A673 (cell line): ENCODE measurements around the gene UBR4. TPM values are rescaled to one million over a fixed set of nuclear protein-coding genes. Genes with fewer than 3 reads are reported as not detected.
A peak's percentile ranks its signal among the peaks of the same experiment; 100 is the strongest.

Experiments used
- BruUV-seq: library from RNA; stranded (reverse); fragments of 400-500 nt; replicated peaks from 2 replicates; lab custom pipeline; 2021; lab: Mats Ljungman, UMichigan
- CTCF ChIA-PET: fragments of 300-600 bp; sonication (Branson Sonifier 250); formaldehyde crosslinking; loops from one replicate; lab custom pipeline; 2022; ENCODE audit warnings: antibody characterized with exemption; lab: Charles Lee
- POLR2A ChIA-PET: fragments of 300-600 bp; sonication (Branson Sonifier 250); formaldehyde crosslinking; loops from one replicate; lab custom pipeline; 2022; ENCODE audit warnings: antibody characterized with exemption; ENCODE audit not compliant: low non-redundant PET; lab: Charles Lee
- DNase-seq: peaks from one replicate; pipeline ENCODE4 v3.0.0-alpha.2; 2015; ENCODE audit warnings: low spot score
- H3K27ac ChIP-seq: fragments of 200-600 bp; sonication (generic); 2 replicates; pipeline ENCODE4 v1.5.1; 2016; ENCODE audit warnings: mixed run types, low read depth, mild to moderate bottlenecking, mixed read lengths, antibody characterized with exemption, low read length; ENCODE audit not compliant: poor library complexity, severe bottlenecking
- H3K27me3 ChIP-seq: fragments of 200-600 bp; sonication (generic); replicated peaks from 2 replicates; pipeline ENCODE4 v1.6.1; 2017; ENCODE audit warnings: mixed run types, low read depth, mild to moderate bottlenecking, mixed read lengths, antibody characterized with exemption, low read length; ENCODE audit not compliant: insufficient read depth, poor library complexity
- H3K36me3 ChIP-seq: fragments of 200-600 bp; sonication (generic); 2 replicates; pipeline ENCODE4 v1.6.1; 2016; ENCODE audit warnings: mixed run types, mild to moderate bottlenecking, mixed read lengths, antibody characterized with exemption, low read length; ENCODE audit not compliant: insufficient read depth, poor library complexity, severe bottlenecking
- H3K4me1 ChIP-seq: fragments of 200-600 bp; sonication (generic); 2 replicates; pipeline ENCODE4 v1.6.1; 2017; ENCODE audit warnings: mixed run types, mild to moderate bottlenecking, mixed read lengths, antibody characterized with exemption, low read length; ENCODE audit not compliant: insufficient read depth, poor library complexity, severe bottlenecking
- H3K4me3 ChIP-seq: fragments of 200-600 bp; sonication (generic); 2 replicates; pipeline ENCODE4 v1.5.1; 2016; ENCODE audit warnings: low read depth, mixed run types, mild to moderate bottlenecking, mixed read lengths, low read length; ENCODE audit not compliant: poor library complexity, severe bottlenecking
- H3K9me3 ChIP-seq: fragments of 200-600 bp; sonication (generic); 2 replicates; pipeline ENCODE4 v1.6.1; 2016; ENCODE audit warnings: mixed run types, low read depth, mild to moderate bottlenecking, mixed read lengths, antibody characterized with exemption, low read length; ENCODE audit not compliant: poor library complexity, severe bottlenecking
- EZH2 ChIP-seq: fragments of 200-600 bp; sonication (generic); IDR thresholded peaks from 2 replicates; pipeline ENCODE4 v1.6.1; 2017; ENCODE audit warnings: borderline replicate concordance, low read depth, mild to moderate bottlenecking, mixed read lengths, antibody characterized with exemption, low read length; ENCODE audit not compliant: poor library complexity, severe bottlenecking
- intact Hi-C: fragments of 100-400 bp; cut with micrococcal nuclease; formaldehyde crosslinking; loops from one replicate; pipeline ENCODE4 v1.10.0; 2022; ENCODE audit not compliant: unreplicated experiment
- total RNA-seq: library from RNA; stranded (reverse); gene quantifications from 2 replicates; pipeline ENCODE4 v1.2.3, GENCODE V29; 2021
- TF ChIP-seq, protein P1 (sequence below): fragments of 300-800, 200-600 bp; sonication (generic); conservative IDR thresholded peaks from 2 replicates; pipeline ENCODE4 v1.5.1; 2017; ENCODE audit warnings: low read depth, mild to moderate bottlenecking, antibody characterized with exemption, low read length, moderate library complexity, mixed read lengths

Gene UBR4
- total RNA-seq, 1 experiment from 2014 or later: 214 TPM

DNA sequence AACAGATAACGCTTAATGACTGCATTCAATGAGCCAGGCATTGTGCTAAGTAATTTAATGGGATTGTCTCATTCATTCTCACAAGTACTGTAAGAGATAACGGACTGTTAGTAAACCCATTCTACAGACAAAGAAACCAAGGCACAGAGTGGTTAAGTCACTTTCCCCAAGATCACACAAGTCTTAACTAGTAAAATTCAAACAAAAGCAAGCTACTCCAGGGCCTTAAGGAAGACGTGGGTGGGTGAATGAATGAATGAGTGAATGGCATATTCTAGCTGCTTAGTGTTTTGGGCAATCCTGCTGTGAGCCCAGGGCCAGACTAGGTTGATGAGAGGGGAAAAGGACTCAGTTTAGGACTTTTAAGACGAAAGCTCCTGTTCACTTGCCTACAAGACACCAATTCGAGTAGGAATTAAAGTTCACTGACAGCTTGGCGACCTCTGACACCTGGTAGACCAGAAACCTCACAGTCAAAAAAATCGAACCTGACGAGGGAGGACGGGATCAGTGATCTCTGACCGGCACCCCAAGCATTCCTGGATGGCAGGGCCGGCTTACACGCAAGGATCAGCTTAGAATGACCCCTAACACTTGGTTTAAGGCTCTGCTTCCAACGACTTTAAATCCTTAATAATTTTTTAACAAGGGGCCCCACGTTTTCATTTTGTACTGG lies 40.7 kb upstream of the UBR4 start:
- TSS peak; percentile 81 for BruUV-seq
- Histone ChIP-seq H3K9me3 (no peaks in the 10 kb centered on the region), H3K27ac (peak overlapping the region; percentile 99), H3K27me3 (no peaks in the 10 kb centered on the region), H3K4me1 (peaks cover 25% of the 10 kb centered on the region), H3K4me3 (peak overlapping the region; percentile 84), H3K36me3 (peaks cover 19% of the 10 kb centered on the region)
- CTCF ChIA-PET: no interaction called here
- intact Hi-C loops: loop anchor here (2.0 kb wide), 2 partner anchors 62 to 402 kb away; partner anchors contain the start of genes AKR7A2 and SLC66A1
- no peak for TF ChIP-seq EZH2
- TF ChIP-seq, protein P1, sequence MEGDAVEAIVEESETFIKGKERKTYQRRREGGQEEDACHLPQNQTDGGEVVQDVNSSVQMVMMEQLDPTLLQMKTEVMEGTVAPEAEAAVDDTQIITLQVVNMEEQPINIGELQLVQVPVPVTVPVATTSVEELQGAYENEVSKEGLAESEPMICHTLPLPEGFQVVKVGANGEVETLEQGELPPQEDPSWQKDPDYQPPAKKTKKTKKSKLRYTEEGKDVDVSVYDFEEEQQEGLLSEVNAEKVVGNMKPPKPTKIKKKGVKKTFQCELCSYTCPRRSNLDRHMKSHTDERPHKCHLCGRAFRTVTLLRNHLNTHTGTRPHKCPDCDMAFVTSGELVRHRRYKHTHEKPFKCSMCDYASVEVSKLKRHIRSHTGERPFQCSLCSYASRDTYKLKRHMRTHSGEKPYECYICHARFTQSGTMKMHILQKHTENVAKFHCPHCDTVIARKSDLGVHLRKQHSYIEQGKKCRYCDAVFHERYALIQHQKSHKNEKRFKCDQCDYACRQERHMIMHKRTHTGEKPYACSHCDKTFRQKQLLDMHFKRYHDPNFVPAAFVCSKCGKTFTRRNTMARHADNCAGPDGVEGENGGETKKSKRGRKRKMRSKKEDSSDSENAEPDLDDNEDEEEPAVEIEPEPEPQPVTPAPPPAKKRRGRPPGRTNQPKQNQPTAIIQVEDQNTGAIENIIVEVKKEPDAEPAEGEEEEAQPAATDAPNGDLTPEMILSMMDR: no peak
- DNase-seq: no peak
- POLR2A ChIA-PET: interaction anchor here (0.6 to 0.9 kb wide), 2 partner anchors 9 to 31 kb away, joined by 4 to 5 read pairs; no protein-coding TSS in a partner anchor

DNA sequence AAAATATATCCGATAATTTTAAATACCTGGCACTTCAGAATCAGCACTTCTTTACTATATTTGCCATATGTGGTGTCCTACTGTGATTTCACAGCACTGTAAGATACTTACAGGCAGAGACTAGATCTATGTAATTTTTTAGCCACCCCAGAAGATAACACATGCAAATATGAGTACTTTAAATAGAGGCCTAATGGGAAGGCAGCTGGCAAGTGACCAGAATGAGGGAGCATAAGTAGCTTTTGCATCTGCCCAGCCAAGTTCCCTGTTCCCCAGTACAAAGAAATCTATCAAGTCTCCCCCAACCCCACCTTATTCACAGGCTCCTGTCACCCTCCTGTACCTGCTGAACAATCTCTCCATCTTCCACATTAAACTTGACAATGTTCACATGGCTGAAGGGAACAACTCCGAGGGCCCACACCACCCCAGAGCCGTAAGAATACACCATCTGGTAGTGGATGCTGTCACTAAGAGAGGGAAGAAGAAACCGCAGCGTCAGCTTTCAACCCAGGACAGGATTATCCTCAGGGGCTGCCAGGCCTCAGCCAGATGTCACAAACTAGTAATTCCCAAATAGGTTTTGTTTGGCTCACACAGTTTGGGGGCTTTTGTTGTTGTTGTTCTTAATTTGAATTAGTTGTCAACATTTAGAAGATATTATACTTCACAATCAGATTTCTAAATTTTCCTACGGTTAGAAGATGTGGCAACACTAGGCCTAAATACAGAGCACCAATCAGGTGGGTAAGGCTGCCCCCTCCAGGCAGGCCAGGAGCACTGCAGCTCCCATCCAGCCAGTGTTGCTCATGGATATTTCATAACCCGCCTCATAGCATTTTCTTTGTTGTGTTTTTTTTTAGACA lies 30.8 kb upstream of the UBR4 start:
- ChIA-PET POLR2A (interaction anchor here (0.6 kb wide), 1 partner anchor 11 kb away, joined by 4 read pairs; the partner anchor contains the start of genes EMC1 and MRTO4), CTCF (no interaction called here)
- Histone ChIP-seq H3K4me3 (no peak overlapping the region), H3K27me3 (no peaks in the 10 kb centered on the region), H3K27ac (no peak overlapping the region), H3K9me3 (no peaks in the 10 kb centered on the region), H3K36me3 (peaks cover 82% of the 10 kb centered on the region), H3K4me1 (no peaks in the 10 kb centered on the region)
- DNase-seq: peak; percentile 70
- TF ChIP-seq, protein P1: peak; percentile 89
- TF ChIP-seq EZH2: no peak
- intact Hi-C loops: no loop called here
- no TSS peak for BruUV-seq

DNA sequence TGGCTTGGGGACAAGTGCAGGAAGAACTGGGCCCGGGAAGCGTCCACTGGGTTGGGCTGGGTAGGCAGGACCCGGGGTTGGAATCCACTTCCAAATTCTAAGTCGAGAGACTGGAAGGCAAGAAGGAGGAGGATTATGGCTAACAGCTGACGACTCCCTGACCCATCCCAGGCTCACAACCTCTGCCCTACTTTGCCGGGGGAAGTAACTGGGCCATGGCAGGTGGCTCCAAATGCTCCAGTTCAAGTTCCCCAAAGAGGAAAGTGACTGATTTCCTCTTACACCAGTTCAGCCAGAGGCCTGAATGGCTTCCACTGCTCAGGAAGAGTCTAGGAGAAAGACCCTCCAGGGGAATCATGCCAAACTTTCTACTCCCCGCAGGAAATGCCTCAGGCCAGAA lies 29.8 kb upstream of the UBR4 start:
- no peaks in the 10 kb centered on the region for H3K9me3 ChIP-seq
- CTCF ChIA-PET: interaction anchor here (0.6 kb wide), 1 partner anchor 356 kb away, joined by 3 read pairs; no protein-coding TSS in a partner anchor
- H3K4me3 ChIP-seq: no peak overlapping the region
- DNase-seq: no peak
- intact Hi-C loops: no loop called here
- POLR2A ChIA-PET: no interaction called here
- no peak overlapping the region for H3K27ac ChIP-seq
- H3K27me3 ChIP-seq: no peaks in the 10 kb centered on the region
- no TSS peak for BruUV-seq
- no peaks in the 10 kb centered on the region for H3K4me1 ChIP-seq
- TF ChIP-seq, protein P1: no peak
- no peak for TF ChIP-seq EZH2
- H3K36me3 ChIP-seq: peaks cover 87% of the 10 kb centered on the region
